ENCODE results near the gene COL4A6.

COL4A6 gene

DNA sequence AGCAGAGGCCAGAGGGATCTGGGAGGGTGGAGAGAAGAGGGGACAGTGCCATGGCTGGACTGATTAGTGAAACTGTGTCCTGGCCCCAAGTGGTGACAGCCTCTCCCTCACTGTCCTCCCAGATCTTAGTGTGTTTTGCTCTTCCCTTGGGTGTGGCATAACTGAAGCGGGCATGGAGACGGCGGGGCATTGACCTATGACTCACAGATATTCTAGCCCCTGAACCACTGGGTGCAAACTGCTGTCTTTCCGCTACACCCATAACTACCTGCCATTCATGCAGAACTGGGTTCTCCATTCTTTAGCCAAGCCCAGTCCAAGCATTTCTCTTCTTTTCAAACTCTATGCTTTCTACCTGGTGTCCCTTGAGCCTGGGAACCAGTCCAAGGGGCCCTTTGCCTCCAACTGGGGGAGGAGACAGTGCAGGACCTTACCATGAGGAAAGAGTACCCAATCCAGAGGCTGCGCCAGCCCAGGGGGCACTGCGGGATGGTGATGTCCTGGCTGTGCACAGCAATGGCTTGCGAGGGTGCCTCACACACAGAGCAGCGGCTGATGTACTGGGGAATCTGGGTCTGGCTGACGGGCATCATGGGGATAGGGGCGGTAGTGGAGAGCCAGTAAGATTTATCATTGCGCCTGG lies 279.1 kb downstream of the COL4A6 start:
- Histone ChIP-seq H3K9me3 (ENCODE audit: insufficient read depth, low read depth, low read length) (no peaks in the 10 kb centered on the region), H3K4me2 (ENCODE audit: low read depth, low read length, poor library complexity, severe bottlenecking) (no peak overlapping the region), H3K79me2 (ENCODE audit: insufficient read depth, low read length) (no peaks in the 10 kb centered on the region), H3K9me2 (replicated peaks; ENCODE audit: low read depth, low read length) (no peaks in the 10 kb centered on the region), H3K36me3 (ENCODE audit: insufficient read depth, low read length) (no peaks in the 10 kb centered on the region), H3F3A (ENCODE audit: low read depth) (no peaks in the 10 kb centered on the region), H3K9ac (ENCODE audit: low read depth, low read length, poor library complexity, severe bottlenecking) (no peak overlapping the region), H2AFZ (ENCODE audit: low read length) (no peak overlapping the region), H4K20me1 (ENCODE audit: insufficient read depth, low read length, poor library complexity, severe bottlenecking) (no peaks in the 10 kb centered on the region), H3K4me3 (ENCODE audit: low read length, poor library complexity, severe bottlenecking) (no peak overlapping the region), H3K27me3 (ENCODE audit: insufficient read depth, low read length, poor library complexity, severe bottlenecking) (no peaks in the 10 kb centered on the region), H3K4me1 (ENCODE audit: insufficient read depth, low read length, poor library complexity, severe bottlenecking) (no peaks in the 10 kb centered on the region)
- TF ChIP-seq CTCF (conservative IDR thresholded peaks at IDR 0.05; ENCODE audit: low read length) (no peak), EZH2phosphoT487 (IDR thresholded peaks at IDR 0.05; ENCODE audit: borderline replicate concordance) (no peak)

DNA sequence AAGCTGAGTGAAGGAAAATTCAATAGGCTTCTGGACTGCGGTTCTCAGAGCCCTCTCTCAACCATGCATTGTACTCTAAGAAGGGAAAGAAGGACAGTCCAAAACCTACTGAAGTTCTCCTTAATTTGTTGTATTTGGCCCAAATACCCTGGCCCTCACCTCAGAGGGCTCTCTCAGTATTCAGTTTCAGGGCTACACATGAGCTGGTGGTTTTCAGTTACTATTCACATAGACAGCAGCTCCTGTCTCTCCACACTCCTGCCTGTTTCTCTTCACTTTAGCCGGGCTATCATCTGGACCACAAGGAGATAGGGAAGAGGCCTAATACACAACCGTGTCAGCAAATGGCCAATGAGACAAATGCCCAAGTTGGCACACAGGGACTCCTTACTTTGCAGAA lies 280.6 kb downstream of the COL4A6 start:
- H3K9me3 ChIP-seq (ENCODE audit: insufficient read depth, low read depth, low read length) = no peaks in the 10 kb centered on the region
- H3K36me3 ChIP-seq (ENCODE audit: insufficient read depth, low read length) = no peaks in the 10 kb centered on the region; the same call in 1 of the 2 replicates
- no peaks in the 10 kb centered on the region for H3K9me2 ChIP-seq (replicated peaks; ENCODE audit: low read depth, low read length)
- TF ChIP-seq EZH2phosphoT487 (IDR thresholded peaks at IDR 0.05; ENCODE audit: borderline replicate concordance) = no peak
- TF ChIP-seq CTCF (conservative IDR thresholded peaks at IDR 0.05; ENCODE audit: low read length) = no peak
- H3K79me2 ChIP-seq (ENCODE audit: insufficient read depth, low read length) = no peaks in the 10 kb centered on the region
- no peak overlapping the region for H3K9ac ChIP-seq (ENCODE audit: low read depth, low read length, poor library complexity, severe bottlenecking)
- H3K4me1 ChIP-seq (ENCODE audit: insufficient read depth, low read length, poor library complexity, severe bottlenecking) = no peaks in the 10 kb centered on the region
- no peak overlapping the region for H3K4me2 ChIP-seq (ENCODE audit: low read depth, low read length, poor library complexity, severe bottlenecking)
- no peak overlapping the region for H3K4me3 ChIP-seq (ENCODE audit: low read length, poor library complexity, severe bottlenecking)
- no peaks in the 10 kb centered on the region for H4K20me1 ChIP-seq (ENCODE audit: insufficient read depth, low read length, poor library complexity, severe bottlenecking)
- H3K27me3 ChIP-seq (ENCODE audit: insufficient read depth, low read length, poor library complexity, severe bottlenecking) = no peaks in the 10 kb centered on the region
- H3F3A ChIP-seq (ENCODE audit: low read depth) = no peaks in the 10 kb centered on the region
- no peak overlapping the region for H2AFZ ChIP-seq (ENCODE audit: low read length)

DNA sequence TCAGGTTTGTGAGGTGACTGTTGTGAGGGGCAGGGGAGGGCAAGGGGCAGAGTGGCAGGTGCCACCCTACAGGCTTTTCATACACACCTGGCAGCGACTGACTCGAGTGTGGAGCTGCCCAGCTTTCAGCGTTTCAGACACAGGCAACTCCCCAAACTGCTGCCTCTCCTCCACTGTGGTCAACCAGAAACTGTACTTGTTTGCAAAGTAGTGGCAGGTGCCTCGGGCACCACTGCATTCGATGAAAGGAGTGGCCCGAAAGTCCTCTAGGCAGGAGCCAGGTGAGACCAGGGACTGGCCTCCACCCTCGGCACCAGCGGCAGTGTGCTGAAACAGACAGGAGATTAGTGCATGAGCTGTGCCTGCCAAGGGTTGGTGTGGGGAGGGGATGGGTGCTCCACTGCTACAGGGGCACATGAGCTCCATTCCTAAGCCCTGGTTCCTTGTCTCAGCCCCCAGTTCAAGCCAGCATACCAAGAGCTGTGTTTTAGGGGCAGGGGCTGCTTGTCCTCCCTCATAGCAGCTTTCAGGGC lies 281.2 kb downstream of the COL4A6 start:
- no peaks in the 10 kb centered on the region for H3K9me2 ChIP-seq (replicated peaks; ENCODE audit: low read depth, low read length)

More for the DNA sequence above, 281.2 kb downstream of the COL4A6 start:
- Histone ChIP-seq H4K20me1 (ENCODE audit: insufficient read depth, low read length, poor library complexity, severe bottlenecking) (no peaks in the 10 kb centered on the region), H3K4me3 (ENCODE audit: low read length, poor library complexity, severe bottlenecking) (no peak overlapping the region), H3K27me3 (ENCODE audit: insufficient read depth, low read length, poor library complexity, severe bottlenecking) (no peaks in the 10 kb centered on the region), H3K4me1 (ENCODE audit: insufficient read depth, low read length, poor library complexity, severe bottlenecking) (no peaks in the 10 kb centered on the region), H3K9ac (ENCODE audit: low read depth, low read length, poor library complexity, severe bottlenecking) (no peak overlapping the region), H3F3A (ENCODE audit: low read depth) (no peaks in the 10 kb centered on the region), H3K79me2 (ENCODE audit: insufficient read depth, low read length) (no peaks in the 10 kb centered on the region), H2AFZ (ENCODE audit: low read length) (no peak overlapping the region), H3K4me2 (ENCODE audit: low read depth, low read length, poor library complexity, severe bottlenecking) (no peak overlapping the region), H3K9me3 (ENCODE audit: insufficient read depth, low read depth, low read length) (no peaks in the 10 kb centered on the region), H3K36me3 (ENCODE audit: insufficient read depth, low read length) (no peaks in the 10 kb centered on the region; the same call in 1 of the 2 replicates)
- no peak for TF ChIP-seq CTCF (conservative IDR thresholded peaks at IDR 0.05; ENCODE audit: low read length)
- TF ChIP-seq EZH2phosphoT487 (IDR thresholded peaks at IDR 0.05; ENCODE audit: borderline replicate concordance) = no peak

Measured in Loucy (cell line).